ENCODE data around the gene ATG101.

- no peak for TF ChIP-seq CTCF (IDR thresholded peaks at IDR 0.05)
- no peak for TF ChIP-seq POLR2A (IDR thresholded peaks at IDR 0.05)
These were observed 23.6 kb downstream of the ATG101 start for GRCh38 chr12:52093346-52093745.
